HFF-Myc (cell line): ENCODE results near the gene EMCN.

Experiments used
- DNase-seq: peaks from one replicate; pipeline ENCODE4 v3.0.0-alpha.2; 2011; ENCODE audit warnings: low read depth; ENCODE audit errors: extremely low read depth
- H3K4me3 ChIP-seq: replicated peaks from 2 replicates; pipeline ENCODE4 v1.5.1; 2011; ENCODE audit warnings: low read depth, mild to moderate bottlenecking, control low read depth, low read length
- TF ChIP-seq, protein P1 (sequence below): IDR thresholded peaks from 2 replicates; pipeline ENCODE4 v1.5.1; 2012; ENCODE audit warnings: mild to moderate bottlenecking, low read depth, low read length, control low read depth; ENCODE audit errors: missing control alignments

Gene EMCN

DNA sequence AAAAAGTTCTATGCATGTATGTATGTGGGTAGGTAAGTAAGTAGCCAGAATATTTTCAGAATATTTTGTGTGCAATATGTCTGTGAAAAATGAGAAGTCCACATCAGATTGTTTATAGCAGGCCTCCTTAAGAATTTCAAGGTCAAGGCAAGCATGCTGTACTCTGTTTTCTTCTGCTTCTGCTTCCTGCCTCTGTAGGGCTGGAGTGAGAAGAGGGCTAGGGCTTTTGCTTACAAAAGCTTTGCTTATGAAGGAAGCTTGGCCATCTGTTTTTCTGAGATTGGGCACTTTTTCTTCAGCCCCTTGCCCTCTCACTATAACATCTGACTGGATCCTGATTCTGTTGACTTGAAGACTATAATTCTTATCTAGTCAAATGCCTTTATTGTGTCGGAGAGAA, 150.4 kb downstream of the EMCN start:
- H3K4me3 ChIP-seq: no peak overlapping the region
- DNase-seq: no peak
- TF ChIP-seq, protein P1, sequence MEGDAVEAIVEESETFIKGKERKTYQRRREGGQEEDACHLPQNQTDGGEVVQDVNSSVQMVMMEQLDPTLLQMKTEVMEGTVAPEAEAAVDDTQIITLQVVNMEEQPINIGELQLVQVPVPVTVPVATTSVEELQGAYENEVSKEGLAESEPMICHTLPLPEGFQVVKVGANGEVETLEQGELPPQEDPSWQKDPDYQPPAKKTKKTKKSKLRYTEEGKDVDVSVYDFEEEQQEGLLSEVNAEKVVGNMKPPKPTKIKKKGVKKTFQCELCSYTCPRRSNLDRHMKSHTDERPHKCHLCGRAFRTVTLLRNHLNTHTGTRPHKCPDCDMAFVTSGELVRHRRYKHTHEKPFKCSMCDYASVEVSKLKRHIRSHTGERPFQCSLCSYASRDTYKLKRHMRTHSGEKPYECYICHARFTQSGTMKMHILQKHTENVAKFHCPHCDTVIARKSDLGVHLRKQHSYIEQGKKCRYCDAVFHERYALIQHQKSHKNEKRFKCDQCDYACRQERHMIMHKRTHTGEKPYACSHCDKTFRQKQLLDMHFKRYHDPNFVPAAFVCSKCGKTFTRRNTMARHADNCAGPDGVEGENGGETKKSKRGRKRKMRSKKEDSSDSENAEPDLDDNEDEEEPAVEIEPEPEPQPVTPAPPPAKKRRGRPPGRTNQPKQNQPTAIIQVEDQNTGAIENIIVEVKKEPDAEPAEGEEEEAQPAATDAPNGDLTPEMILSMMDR: no peak

DNA sequence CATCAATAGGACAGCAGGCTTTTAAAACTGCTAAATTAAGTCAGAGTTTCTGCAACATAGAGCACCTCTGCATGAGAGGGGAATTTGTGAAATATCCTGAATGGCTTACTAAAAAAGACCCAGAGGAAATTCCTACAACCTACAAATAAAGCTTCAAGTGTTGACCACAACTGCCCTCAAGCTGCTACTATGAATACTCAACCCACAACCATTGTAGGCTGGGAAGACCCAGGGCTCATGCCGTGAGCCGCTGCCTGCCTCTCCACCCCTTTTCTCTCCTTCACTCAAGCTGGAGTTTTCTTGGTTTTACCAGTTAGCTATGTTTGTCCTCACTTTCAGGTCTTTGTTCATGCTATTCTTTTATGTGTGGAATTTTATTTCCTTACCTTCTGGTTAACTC, 151.6 kb downstream of the EMCN start:
- no peak for DNase-seq
- TF ChIP-seq, protein P1: no peak
- no peak overlapping the region for H3K4me3 ChIP-seq

DNA sequence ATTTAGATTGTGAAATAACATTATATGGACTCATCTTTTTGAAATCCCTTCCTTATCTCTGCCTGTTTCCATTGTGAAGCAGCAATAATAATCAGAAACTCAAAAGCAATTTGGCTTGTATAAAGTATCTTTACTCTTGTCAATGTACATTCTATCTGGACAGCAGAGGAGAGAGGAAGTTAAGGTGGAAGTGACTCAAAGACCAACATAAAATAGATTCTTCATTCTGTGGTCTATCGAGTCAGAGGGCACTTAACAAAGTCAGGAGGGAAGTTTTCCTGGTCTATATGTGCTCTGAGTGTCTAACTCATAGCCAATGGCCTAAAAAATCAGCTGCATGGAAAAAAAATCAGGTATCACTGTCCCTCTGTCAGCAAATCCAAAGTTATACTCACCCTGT, 155.5 kb downstream of the EMCN start:
- no peak overlapping the region for H3K4me3 ChIP-seq
- TF ChIP-seq, protein P1: no peak
- no peak for DNase-seq

DNA sequence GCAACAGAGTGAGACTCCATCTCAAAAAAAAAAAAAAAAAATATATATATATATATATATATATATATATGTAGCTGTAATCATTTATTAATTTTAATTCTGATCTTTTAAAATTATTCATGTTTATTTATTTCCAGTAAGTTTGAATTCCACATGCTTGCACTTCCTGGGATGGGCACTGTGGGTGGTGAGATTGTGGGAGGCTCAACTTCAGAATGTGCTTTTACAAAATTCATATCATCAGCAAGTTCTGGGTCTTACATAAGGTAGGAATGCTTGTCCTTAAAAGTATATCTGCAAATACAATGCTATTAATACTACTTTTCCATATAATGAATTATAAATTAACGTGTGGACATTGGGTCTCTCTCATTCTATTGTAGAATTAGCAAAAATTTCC, 156.5 kb downstream of the EMCN start:
- TF ChIP-seq, protein P1: no peak
- no peak overlapping the region for H3K4me3 ChIP-seq
- no peak for DNase-seq

DNA sequence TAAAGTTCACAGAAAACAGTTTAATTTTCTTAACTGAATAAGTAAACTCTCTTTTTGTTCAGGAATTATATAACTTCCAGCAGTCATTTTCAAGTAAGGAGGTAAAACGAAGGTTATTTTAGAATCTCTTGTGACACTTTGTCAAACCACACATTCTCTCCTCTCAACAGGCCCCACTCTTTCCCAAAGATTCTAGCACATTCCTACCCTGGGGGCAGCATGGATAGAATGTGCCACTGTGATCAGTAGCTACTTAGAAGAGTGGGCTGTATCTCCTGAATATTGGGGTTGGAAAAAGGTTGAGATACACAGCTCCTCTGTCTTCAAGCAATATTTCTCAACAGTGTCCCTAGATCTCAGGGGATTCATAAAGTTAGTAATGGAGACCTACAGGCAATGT, 157.6 kb downstream of the EMCN start:
- H3K4me3 ChIP-seq: no peak overlapping the region
- DNase-seq: no peak
- TF ChIP-seq, protein P1: no peak

DNA sequence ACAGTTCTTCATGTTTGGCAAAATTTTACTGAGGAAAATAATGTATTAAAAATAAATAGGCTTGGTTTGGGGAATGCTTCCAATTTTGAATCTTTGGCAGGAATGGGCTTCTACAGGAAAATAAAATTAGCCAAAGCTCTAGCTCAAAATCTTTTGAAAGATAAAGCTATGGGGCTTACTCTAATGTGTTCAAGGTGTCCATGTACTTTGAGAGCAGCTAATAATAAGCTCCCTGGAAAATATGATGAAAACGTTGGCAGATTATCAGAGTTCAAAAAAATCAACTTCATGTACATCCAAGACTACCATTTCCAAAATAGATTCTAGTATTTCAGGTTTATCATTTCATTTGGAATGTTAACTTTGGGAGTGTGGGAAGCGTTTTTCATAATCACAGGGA, 158.4 kb downstream of the EMCN start:
- TF ChIP-seq, protein P1: no peak
- H3K4me3 ChIP-seq: no peak overlapping the region
- DNase-seq: no peak

DNA sequence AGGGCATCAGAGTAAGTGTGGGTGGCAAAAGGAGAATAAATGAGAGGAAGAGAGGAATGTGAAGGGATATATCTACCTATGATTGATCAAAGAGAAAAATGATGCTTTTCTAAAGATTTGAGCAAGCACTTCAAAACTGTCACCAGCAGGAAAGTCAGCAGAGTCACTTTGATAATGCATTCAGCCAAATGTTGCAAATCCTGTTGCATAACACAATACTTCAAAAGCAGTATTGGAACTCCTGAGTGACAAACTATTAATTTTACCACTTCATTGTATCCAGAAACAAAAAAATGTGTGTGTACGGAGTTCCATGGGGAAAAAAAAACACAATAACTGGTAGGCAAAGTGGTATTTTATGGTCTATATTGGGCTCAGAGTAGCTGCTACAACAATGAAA, 160.3 kb downstream of the EMCN start:
- H3K4me3 ChIP-seq: no peak overlapping the region
- no peak for DNase-seq
- TF ChIP-seq, protein P1: no peak
